HepG2 (cell line): ENCODE results near the gene AANAT. TPM values are rescaled to one million over a fixed set of nuclear protein-coding genes. Genes with fewer than 3 reads are reported as not detected.
A peak's percentile ranks its signal among the peaks of the same experiment; 100 is the strongest.

Experiments used
- BORCS8-MEF2B ChIP-seq: sonication (generic); formaldehyde crosslinking; IDR thresholded peaks from 2 replicates; pipeline ENCODE4 v1.8.0; 2022; ENCODE audit warnings: mild to moderate bottlenecking, missing genetic modification reagents
- DPF2 ChIP-seq: sonication (generic); formaldehyde crosslinking; IDR thresholded peaks from 2 replicates; pipeline ENCODE4 v1.4.0; 2020; ENCODE audit warnings: mild to moderate bottlenecking, low read depth, missing genetic modification reagents, borderline replicate concordance
- HMGXB4 ChIP-seq, 2 experiments: sonication (generic) in 1 of 2; formaldehyde crosslinking in 1 of 2; IDR thresholded peaks; 2 replicates each; pipeline versions ENCODE4 v1.4.0 to v1.6.1; 2018 to 2020; ENCODE audit warnings: missing genetic modification reagents in 2 of 2, borderline replicate concordance in 1 of 2, low read depth in 1 of 2, mild to moderate bottlenecking in 1 of 2, missing biosample characterization in 1 of 2
- KDM5B ChIP-seq: sonication (generic); formaldehyde crosslinking; IDR thresholded peaks from 2 replicates; pipeline ENCODE4 v1.4.0; 2020; ENCODE audit warnings: missing genetic modification reagents, mild to moderate bottlenecking, borderline replicate concordance
- THRA ChIP-seq: sonication (generic); formaldehyde crosslinking; IDR thresholded peaks from 2 replicates; pipeline ENCODE4 v1.4.0; 2020; ENCODE audit warnings: missing genetic modification reagents, borderline replicate concordance
- ZFX ChIP-seq: sonication (generic); formaldehyde crosslinking; IDR thresholded peaks from 2 replicates; pipeline ENCODE4 v1.4.0; 2020; ENCODE audit warnings: mild to moderate bottlenecking, low read depth, missing genetic modification reagents, moderate library complexity
- ZHX1 ChIP-seq: sonication (generic); formaldehyde crosslinking; IDR thresholded peaks from 2 replicates; pipeline ENCODE4 v1.8.1; 2022; ENCODE audit warnings: low read depth, mild to moderate bottlenecking, missing genetic modification reagents
- ZNF232 ChIP-seq: sonication (generic); formaldehyde crosslinking; IDR thresholded peaks from 2 replicates; pipeline ENCODE4 v1.4.0; 2020; ENCODE audit warnings: missing genetic modification reagents, borderline replicate concordance
- ZNF800 ChIP-seq: sonication (generic); formaldehyde crosslinking; IDR thresholded peaks from 2 replicates; pipeline ENCODE4 v1.4.0; 2020; ENCODE audit warnings: missing genetic modification reagents
- ZNF839 ChIP-seq: sonication (generic); formaldehyde crosslinking; IDR thresholded peaks from 2 replicates; pipeline ENCODE4 v1.4.0; 2020; ENCODE audit warnings: missing genetic modification reagents, mild to moderate bottlenecking, borderline replicate concordance
- polyA plus RNA-seq, 8 experiments: library from polyadenylated mRNA; depleted of rRNA in 3 of 8; stranded (reverse) in 7 of 8; unstranded in 1 of 8; fragments of >200 nt; fragmentation: Illumina TruSeq in 4 of 8; extraction: Trizol in 4 of 8; gene quantifications; 2 replicates each; pipeline versions ENCODE4 v1.2.1 to v1.2.3, GENCODE V29; 2011 to 2016; ENCODE audit warnings: low read depth in 4 of 8, missing spikeins in 1 of 8, mixed read lengths in 1 of 8; ENCODE audit not compliant: insufficient read depth in 1 of 8
- total RNA-seq, 5 experiments: library from RNA; depleted of rRNA; stranded (reverse); fragments of >200 nt; fragmentation: Illumina TruSeq; extraction: Trizol; gene quantifications; 2 replicates each; pipeline ENCODE4 v1.2.3, GENCODE V29; 2016; ENCODE audit warnings: low read depth in 1 of 5
- TF ChIP-seq, protein P1 (sequence below): fragments of 450-650 bp; IDR thresholded peaks from 2 replicates; pipeline ENCODE4 v1.6.1; 2016
- TF ChIP-seq, protein P2 (sequence below): sonication (generic); formaldehyde crosslinking; IDR thresholded peaks from 2 replicates; pipeline ENCODE4 v1.4.0; 2020; ENCODE audit warnings: missing genetic modification reagents

Gene AANAT
- total and polyA plus RNA-seq, 2 of the 13 experiments (the other 11 are each of a cell fraction or from before 2014, with no cell fraction given), result 0.07 TPM; not detected in 1

DNA sequence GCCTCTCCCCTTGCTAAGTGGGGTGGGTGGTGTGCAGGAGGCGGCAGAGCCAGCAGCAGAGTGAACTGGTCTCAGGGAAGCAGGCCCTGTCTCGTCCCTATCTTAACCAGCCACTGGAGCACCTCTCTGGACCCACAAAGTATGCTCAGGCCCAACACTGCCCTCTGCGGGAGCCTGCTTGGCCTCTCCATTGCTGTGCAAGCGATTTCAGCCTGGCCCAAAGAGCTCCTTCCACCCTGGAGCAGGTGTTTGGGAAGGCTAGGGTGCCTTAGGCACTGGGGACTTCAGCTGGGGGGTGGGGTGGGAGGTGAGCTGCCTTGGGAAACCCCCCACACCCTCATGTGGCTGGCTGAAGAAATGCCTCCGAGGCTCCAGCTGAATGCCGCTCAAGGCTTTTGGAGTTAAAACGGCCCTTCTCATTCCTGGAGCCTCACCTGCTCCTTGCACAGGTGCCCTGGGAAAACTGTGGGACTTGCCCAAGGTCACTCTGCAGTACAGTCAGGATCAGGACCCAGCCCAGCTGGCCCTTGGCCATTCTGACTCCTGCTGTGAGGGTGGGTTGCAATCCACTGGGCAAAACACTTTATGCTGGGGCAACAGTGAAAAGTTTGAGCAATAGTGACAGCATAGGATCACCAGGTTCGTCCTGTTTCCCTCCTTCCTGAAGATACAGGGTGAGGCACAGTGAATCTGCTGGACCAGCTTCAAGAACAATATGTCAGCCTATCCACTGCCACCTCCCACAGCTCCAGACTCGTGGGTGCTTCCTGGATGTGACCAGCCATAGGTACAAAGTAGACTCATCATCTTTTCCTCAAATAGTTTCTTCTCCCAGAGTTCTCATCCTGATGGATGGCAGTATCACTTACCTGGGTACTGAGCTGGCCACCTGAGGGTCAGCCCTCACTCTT, 8.6 kb upstream of the AANAT start (continued):
- TF ChIP-seq THRA (CRISPR knock-in tag), result no peak
- 0 out of 2 replicates have a peak, but pooled peaks have one; percentile 11 for TF ChIP-seq BORCS8-MEF2B (CRISPR knock-in tag)
- no peak for TF ChIP-seq ZHX1
- TF ChIP-seq, protein P1, sequence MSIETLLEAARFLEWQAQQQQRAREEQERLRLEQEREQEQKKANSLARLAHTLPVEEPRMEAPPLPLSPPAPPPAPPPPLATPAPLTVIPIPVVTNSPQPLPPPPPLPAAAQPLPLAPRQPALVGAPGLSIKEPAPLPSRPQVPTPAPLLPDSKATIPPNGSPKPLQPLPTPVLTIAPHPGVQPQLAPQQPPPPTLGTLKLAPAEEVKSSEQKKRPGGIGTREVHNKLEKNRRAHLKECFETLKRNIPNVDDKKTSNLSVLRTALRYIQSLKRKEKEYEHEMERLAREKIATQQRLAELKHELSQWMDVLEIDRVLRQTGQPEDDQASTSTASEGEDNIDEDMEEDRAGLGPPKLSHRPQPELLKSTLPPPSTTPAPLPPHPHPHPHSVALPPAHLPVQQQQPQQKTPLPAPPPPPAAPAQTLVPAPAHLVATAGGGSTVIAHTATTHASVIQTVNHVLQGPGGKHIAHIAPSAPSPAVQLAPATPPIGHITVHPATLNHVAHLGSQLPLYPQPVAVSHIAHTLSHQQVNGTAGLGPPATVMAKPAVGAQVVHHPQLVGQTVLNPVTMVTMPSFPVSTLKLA, result no peak
- no peak for TF ChIP-seq ZNF800 (CRISPR knock-in tag)
- no peak for TF ChIP-seq ZNF232 (CRISPR knock-in tag)
- no peak for TF ChIP-seq DPF2
- TF ChIP-seq KDM5B (CRISPR knock-in tag), result 0 out of 2 replicates have a peak, but pooled peaks have one; percentile 12
- no peak for TF ChIP-seq ZNF839
- TF ChIP-seq HMGXB4 (CRISPR knock-in tag; IDR thresholded peaks at IDR 0.05; ENCODE audit: borderline replicate concordance in 1 of 2, low read depth in 1 of 2), result peak; percentile 57 to 62; a peak in 3 of 4 replicates
- TF ChIP-seq, protein P2, sequence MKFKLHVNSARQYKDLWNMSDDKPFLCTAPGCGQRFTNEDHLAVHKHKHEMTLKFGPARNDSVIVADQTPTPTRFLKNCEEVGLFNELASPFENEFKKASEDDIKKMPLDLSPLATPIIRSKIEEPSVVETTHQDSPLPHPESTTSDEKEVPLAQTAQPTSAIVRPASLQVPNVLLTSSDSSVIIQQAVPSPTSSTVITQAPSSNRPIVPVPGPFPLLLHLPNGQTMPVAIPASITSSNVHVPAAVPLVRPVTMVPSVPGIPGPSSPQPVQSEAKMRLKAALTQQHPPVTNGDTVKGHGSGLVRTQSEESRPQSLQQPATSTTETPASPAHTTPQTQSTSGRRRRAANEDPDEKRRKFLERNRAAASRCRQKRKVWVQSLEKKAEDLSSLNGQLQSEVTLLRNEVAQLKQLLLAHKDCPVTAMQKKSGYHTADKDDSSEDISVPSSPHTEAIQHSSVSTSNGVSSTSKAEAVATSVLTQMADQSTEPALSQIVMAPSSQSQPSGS (CRISPR knock-in tag), result 0 out of 2 replicates have a peak, but pooled peaks have one; percentile 22
- TF ChIP-seq ZFX (CRISPR knock-in tag), result peak; percentile 60; the same call in 1 of the 2 replicates
